Common myeloid progenitor, CD34-positive (primary cell): ENCODE measurements around the gene FAM25A.
"Not testable (repeated sequence)": the region's sequence is repeated elsewhere in the genome, so short reads cannot be mapped to it uniquely, and the experiment has no call there.

ENCODE experiments used
- CTCF ChIA-PET: fragments of 350-600 bp; sonication (Branson Sonifier 250); formaldehyde crosslinking; loops from one replicate; lab custom pipeline; 2021; ENCODE audit warnings: antibody characterized with exemption; lab: Charles Lee
- POLR2A ChIA-PET: fragments of 350-600 bp; sonication (Branson Sonifier 250); formaldehyde crosslinking; loops from one replicate; lab custom pipeline; 2021; ENCODE audit warnings: antibody characterized with exemption; lab: Charles Lee
- DNase-seq, 3 donors: peaks; one replicate each; pipeline versions ENCODE4 v3.0.0 to v3.0.0-alpha.2; 2013
- H3K27ac ChIP-seq, 2 experiments: 1 replicate in 1 of 2; 2 replicates in 1 of 2; pipeline ENCODE4 v1.7.0; 2013; ENCODE audit warnings: inconsistent platforms in 2 of 2, low read length in 2 of 2, mild to moderate bottlenecking in 2 of 2, low read depth in 1 of 2, moderate library complexity in 1 of 2; ENCODE audit not compliant: severe bottlenecking in 2 of 2, insufficient read depth in 1 of 2, poor library complexity in 1 of 2
- H3K27me3 ChIP-seq, 5 experiments: replicated peaks in 2 of 5; 1 replicate in 3 of 5; 2 replicates in 2 of 5; pipeline versions ENCODE4 v1.6.1 to v1.7.0; 2013; ENCODE audit warnings: low read length in 4 of 5, mild to moderate bottlenecking in 2 of 5, moderate library complexity in 2 of 5, inconsistent platforms in 1 of 5; ENCODE audit not compliant: insufficient read depth in 5 of 5, control insufficient read depth in 4 of 5
- H3K36me3 ChIP-seq, 4 experiments: 1 replicate in 2 of 4; 2 replicates in 2 of 4; pipeline versions ENCODE4 v1.6.1 to v1.7.0; 2013; ENCODE audit warnings: low read length in 3 of 4, control low read depth in 1 of 4, mild to moderate bottlenecking in 1 of 4; ENCODE audit not compliant: control insufficient read depth in 4 of 4, insufficient read depth in 4 of 4
- H3K4me1 ChIP-seq, 4 experiments: 1 replicate in 3 of 4; 2 replicates in 1 of 4; pipeline versions ENCODE4 v1.6.1 to v1.7.1; 2013; ENCODE audit warnings: low read length in 3 of 4, mild to moderate bottlenecking in 3 of 4, control low read depth in 1 of 4, inconsistent platforms in 1 of 4, moderate library complexity in 1 of 4; ENCODE audit not compliant: control insufficient read depth in 4 of 4, insufficient read depth in 4 of 4; ENCODE audit errors: control extremely low read depth in 1 of 4
- H3K4me3 ChIP-seq, 7 experiments: 1 replicate in 4 of 7; 2 replicates in 3 of 7; pipeline versions ENCODE4 v1.5.1 to v1.7.0; 2013; ENCODE audit warnings: mild to moderate bottlenecking in 7 of 7, low read length in 6 of 7, moderate library complexity in 6 of 7, inconsistent platforms in 2 of 7, low read depth in 2 of 7, control low read depth in 1 of 7; ENCODE audit not compliant: insufficient read depth in 4 of 7, control insufficient read depth in 1 of 7; ENCODE audit errors: extremely low read depth in 1 of 7
- H3K9me3 ChIP-seq, 5 experiments: 1 replicate in 4 of 5; 2 replicates in 1 of 5; pipeline versions ENCODE4 v1.6.1 to v1.7.1; 2013; ENCODE audit warnings: low read length in 4 of 5, mild to moderate bottlenecking in 2 of 5, inconsistent platforms in 1 of 5, low read depth in 1 of 5, moderate library complexity in 1 of 5; ENCODE audit not compliant: control insufficient read depth in 4 of 5, insufficient read depth in 2 of 5; ENCODE audit errors: control extremely low read depth in 1 of 5
- WGBS: methylation state at CpG from one replicate; pipeline ENCODE4 v1.1.5; 2013; ENCODE audit not compliant: insufficient coverage; 5-methylcytosine and 5-hydroxymethylcytosine counted together

FAM25A gene

GRCh38 chr10:87008303-87008702 is 11.8 kb upstream of the FAM25A start:
- no CpG with 5 or more reads among the region's 7 CpGs for WGBS
- POLR2A ChIA-PET, CTCF ChIA-PET: not testable (repeated sequence)

GRCh38 chr10:87009134-87009696 is 10.9 kb upstream of the FAM25A start:
- H3K4me1 ChIP-seq, H3K27me3 ChIP-seq, DNase-seq, CTCF ChIA-PET, H3K9me3 ChIP-seq, H3K27ac ChIP-seq, H3K4me3 ChIP-seq, POLR2A ChIA-PET, H3K36me3 ChIP-seq: not testable (repeated sequence)
- WGBS = 100% methylated on average over 6 of the region's 18 CpGs

More at GRCh38 chr10:87008303-87008702, 11.8 kb upstream of the FAM25A start:
- H3K27ac ChIP-seq, DNase-seq, H3K4me3 ChIP-seq, H3K9me3 ChIP-seq, H3K27me3 ChIP-seq, H3K36me3 ChIP-seq, H3K4me1 ChIP-seq: not testable (repeated sequence)

GRCh38 chr10:87013528-87013927 is 6.6 kb upstream of the FAM25A start:
- H3K36me3 ChIP-seq, H3K9me3 ChIP-seq, POLR2A ChIA-PET, H3K27me3 ChIP-seq, H3K4me1 ChIP-seq, H3K27ac ChIP-seq, CTCF ChIA-PET: not testable (repeated sequence)
- WGBS = no CpG with 5 or more reads among the region's 3 CpGs
- H3K4me3 ChIP-seq = peak overlapping the region in 1 of 7 experiments; percentile 20
- DNase-seq = peak; percentile 22 to 60 (median 58)

GRCh38 chr10:87014986-87015716 is 4.9 kb upstream of the FAM25A start:
- H3K4me1 ChIP-seq, DNase-seq, H3K27ac ChIP-seq, H3K9me3 ChIP-seq, CTCF ChIA-PET, H3K36me3 ChIP-seq, H3K4me3 ChIP-seq, POLR2A ChIA-PET, H3K27me3 ChIP-seq: not testable (repeated sequence)
- 100% methylated on average over 1 of the region's 10 CpGs for WGBS

- DNase-seq, H3K9me3 ChIP-seq, POLR2A ChIA-PET, H3K36me3 ChIP-seq, CTCF ChIA-PET, H3K27ac ChIP-seq, H3K4me1 ChIP-seq, H3K27me3 ChIP-seq, H3K4me3 ChIP-seq: not testable (repeated sequence)
- 96% methylated on average over 3 of the region's 6 CpGs for WGBS
Measured at GRCh38 chr10:87018127-87018526, 2.0 kb upstream of the FAM25A start.

GRCh38 chr10:87019066-87019465 is 1.0 kb upstream of the FAM25A start:
- H3K27me3 ChIP-seq, DNase-seq, H3K4me3 ChIP-seq, H3K27ac ChIP-seq, H3K4me1 ChIP-seq, H3K9me3 ChIP-seq, H3K36me3 ChIP-seq, POLR2A ChIA-PET, CTCF ChIA-PET: not testable (repeated sequence)
- WGBS = 83% methylated on average over 3 of the region's 6 CpGs

- WGBS = 88% methylated on average over 1 of the region's 1 CpG
- H3K9me3 ChIP-seq, POLR2A ChIA-PET, CTCF ChIA-PET, H3K27me3 ChIP-seq, H3K4me1 ChIP-seq, H3K4me3 ChIP-seq, H3K36me3 ChIP-seq, DNase-seq, H3K27ac ChIP-seq: not testable (repeated sequence)
Measured at GRCh38 chr10:87019504-87019903, 590 bp upstream of the FAM25A start.
